Adrenal gland (tissue), 12 donors: ENCODE data around the gene DLG2. TPM values are rescaled to one million over a fixed set of nuclear protein-coding genes. Genes with fewer than 3 reads are reported as not detected.

Experiments
- DNase-seq, 7 donors: peaks; one replicate each; pipeline ENCODE4 v3.0.0-alpha.2; 2019 to 2020
- H3K27ac ChIP-seq, 5 donors: fragments of 200-600 bp; sonication (generic) in 4 of 5; 1 replicate in 3 of 5; 2 replicates in 2 of 5; pipeline versions ENCODE4 v1.5.1 to v1.8.0; 2016 to 2020; ENCODE audit warnings: mild to moderate bottlenecking in 1 of 5
- H3K27me3 ChIP-seq: fragments of 200-600 bp; 2 replicates; pipeline ENCODE4 v1.8.0; 2021
- H3K36me3 ChIP-seq, 2 donors: fragments of 200-600 bp; replicated peaks in 1 of 2; 1 replicate in 1 of 2; 2 replicates in 1 of 2; pipeline versions ENCODE4 v1.5.1 to v1.8.0; 2018 to 2022
- H3K4me1 ChIP-seq, 2 donors: fragments of 200-600 bp; replicated peaks in 1 of 2; 1 replicate in 1 of 2; 2 replicates in 1 of 2; pipeline versions ENCODE4 v1.5.1 to v1.8.0; 2018 to 2021
- H3K4me3 ChIP-seq, 4 donors: fragments of 200-600 bp; sonication (generic) in 3 of 4; one replicate each; pipeline ENCODE4 v1.5.1; 2016 to 2018
- H3K9me3 ChIP-seq, 3 donors: fragments of 200-600 bp; sonication (generic) in 1 of 3; replicated peaks in 1 of 3; 1 replicate in 2 of 3; 2 replicates in 1 of 3; pipeline versions ENCODE4 v1.5.1 to v1.8.0; 2016 to 2021
- CTCF ChIP-seq, 6 experiments: fragments of 450-650 bp in 4 of 6; fragments of 200-600 bp in 2 of 6; sonication (generic) in 1 of 6; IDR thresholded peaks; 1 replicate in 5 of 6; 2 replicates in 1 of 6; pipeline versions ENCODE4 v1.5.1 to v1.8.0; 2016 to 2021; ENCODE audit warnings: antibody characterized with exemption in 6 of 6, mild to moderate bottlenecking in 2 of 6, moderate library complexity in 1 of 6
- POLR2A ChIP-seq, 2 donors: fragments of 450-650 bp; IDR thresholded peaks; one replicate each; pipeline ENCODE4 v1.6.1; 2017; ENCODE audit warnings: antibody characterized with exemption in 2 of 2, mild to moderate bottlenecking in 2 of 2, moderate library complexity in 1 of 2
- WGBS, 4 donors: extraction: QIAGEN DNeasy Blood & Tissue Kit in 2 of 4; methylation state at CpG; one replicate each; pipeline versions ENCODE4 v1.1.5 to v1.1.7; 2013 to 2017; 5-methylcytosine and 5-hydroxymethylcytosine counted together
- intact Hi-C, 2 donors: fragments of 100-400 bp; cut with DNase I; formaldehyde crosslinking; loops; one replicate each; pipeline versions ENCODE4 v1.14.1 to v1.15.0; 2022 to 2023
- polyA plus RNA-seq, 3 donors: library from polyadenylated mRNA; stranded (reverse); fragments of 200-250 nt in 2 of 3; fragments of 350-450 nt in 1 of 3; fragmentation: Illumina TruSeq in 1 of 3; extraction: RNeasy Lipid Tissue Mini Kit (QIAGEN cat#74804) in 1 of 3; gene quantifications; one replicate each; pipeline ENCODE4 v1.2.3, GENCODE V29; 2013 to 2014
- total RNA-seq, 9 donors: library from RNA; depleted of rRNA in 4 of 9; stranded (reverse); fragments of >200 nt in 4 of 9; fragments of 120-200 nt in 1 of 9; fragmentation: NEBNext Ultra II Directional in 1 of 9; extraction: Animal tissue kit (Norgen Biotek cat#: 25700) in 1 of 9; gene quantifications; one replicate each; pipeline versions ENCODE4 v1.1.0 to v1.2.4, GENCODE V29; 2013 to 2023
- donor health status: healthy with polysubstance abuse.
- donor health status: Bipolar disorder and iron deficiency.
- donor health status: DM: yes; HTN: yes; CAD: no.
- donor health status: DM: no; HTN: no; CAD: no.
- donor health status: DM: no; HTN: no; CAD: no.
- donor health status: DM: yes; HTN: yes; CAD: no.

The DLG2 gene
- total and polyA plus RNA-seq, 12 donors: 8.3 to 101 (median 37.5) TPM

GRCh38 chr11:85444479-85444878 lies 182.7 kb downstream of the DLG2 start:
- Histone ChIP-seq H3K9me3 (no peaks in the 10 kb centered on the region), H3K4me1 (no peaks in the 10 kb centered on the region), H3K36me3 (no peaks in the 10 kb centered on the region), H3K27me3 (no peaks in the 10 kb centered on the region), H3K4me3 (no peak overlapping the region), H3K27ac (no peak overlapping the region)
- intact Hi-C loops: no loop called here
- no peak for TF ChIP-seq CTCF (IDR thresholded peaks at IDR 0.05)
- no peak for TF ChIP-seq POLR2A (IDR thresholded peaks at IDR 0.05)
- WGBS, 4 donors: 66 to 83% (median 72%) methylated on average over 1 of the region's 1 CpG
- no peak for DNase-seq

- intact Hi-C loops: no loop called here
- TF ChIP-seq CTCF (IDR thresholded peaks at IDR 0.05): no peak
- no peak for TF ChIP-seq POLR2A (IDR thresholded peaks at IDR 0.05)
- DNase-seq: no peak
- H3K4me1 ChIP-seq: no peaks in the 10 kb centered on the region
- WGBS, 4 donors: 81 to 88% (median 87%) methylated on average over 1 of the region's 1 CpG
- H3K27me3 ChIP-seq: no peaks in the 10 kb centered on the region
- H3K27ac ChIP-seq: no peak overlapping the region
- H3K9me3 ChIP-seq: no peaks in the 10 kb centered on the region
- no peak overlapping the region for H3K4me3 ChIP-seq
- no peaks in the 10 kb centered on the region for H3K36me3 ChIP-seq
Observed at GRCh38 chr11:85440273-85440672, 186.9 kb downstream of the DLG2 start.

GRCh38 chr11:85438328-85438727 lies 188.8 kb downstream of the DLG2 start:
- Histone ChIP-seq H3K9me3 (peaks cover 0 to 9% (median 0%) of the 10 kb centered on the region in 3 donors), H3K27me3 (no peaks in the 10 kb centered on the region), H3K36me3 (no peaks in the 10 kb centered on the region), H3K4me1 (no peaks in the 10 kb centered on the region), H3K27ac (no peak overlapping the region), H3K4me3 (no peak overlapping the region)
- WGBS, 4 donors: 78 to 87% (median 82%) methylated on average over 1 of the region's 1 CpG
- TF ChIP-seq POLR2A (IDR thresholded peaks at IDR 0.05): no peak
- TF ChIP-seq CTCF (IDR thresholded peaks at IDR 0.05): no peak
- no peak for DNase-seq
- intact Hi-C loops: no loop called here

- TF ChIP-seq POLR2A (IDR thresholded peaks at IDR 0.05) (no peak), CTCF (IDR thresholded peaks at IDR 0.05) (no peak)
Observed at GRCh38 chr11:85431319-85431718, 195.8 kb downstream of the DLG2 start.

More at GRCh38 chr11:85431319-85431718, 195.8 kb downstream of the DLG2 start:
- 82 to 100% (median 86%) methylated on average over 2 to 3 of the region's 3 CpGs for WGBS, 4 donors
- DNase-seq: no peak
- Histone ChIP-seq H3K4me1 (no peaks in the 10 kb centered on the region), H3K36me3 (no peaks in the 10 kb centered on the region), H3K4me3 (no peak overlapping the region), H3K9me3 (peaks cover 0 to 9% (median 0%) of the 10 kb centered on the region in 3 donors), H3K27me3 (no peaks in the 10 kb centered on the region), H3K27ac (no peak overlapping the region)
- intact Hi-C loops: no loop called here
